GM21367 (cell line): ENCODE data around the gene JARID2.

Experiments
- ATAC-seq: cut with Tn5 transposase; IDR thresholded peaks from one replicate; pipeline ENCODE4 v1.9.1; 2021; ENCODE audit not compliant: unreplicated experiment

Gene JARID2

DNA sequence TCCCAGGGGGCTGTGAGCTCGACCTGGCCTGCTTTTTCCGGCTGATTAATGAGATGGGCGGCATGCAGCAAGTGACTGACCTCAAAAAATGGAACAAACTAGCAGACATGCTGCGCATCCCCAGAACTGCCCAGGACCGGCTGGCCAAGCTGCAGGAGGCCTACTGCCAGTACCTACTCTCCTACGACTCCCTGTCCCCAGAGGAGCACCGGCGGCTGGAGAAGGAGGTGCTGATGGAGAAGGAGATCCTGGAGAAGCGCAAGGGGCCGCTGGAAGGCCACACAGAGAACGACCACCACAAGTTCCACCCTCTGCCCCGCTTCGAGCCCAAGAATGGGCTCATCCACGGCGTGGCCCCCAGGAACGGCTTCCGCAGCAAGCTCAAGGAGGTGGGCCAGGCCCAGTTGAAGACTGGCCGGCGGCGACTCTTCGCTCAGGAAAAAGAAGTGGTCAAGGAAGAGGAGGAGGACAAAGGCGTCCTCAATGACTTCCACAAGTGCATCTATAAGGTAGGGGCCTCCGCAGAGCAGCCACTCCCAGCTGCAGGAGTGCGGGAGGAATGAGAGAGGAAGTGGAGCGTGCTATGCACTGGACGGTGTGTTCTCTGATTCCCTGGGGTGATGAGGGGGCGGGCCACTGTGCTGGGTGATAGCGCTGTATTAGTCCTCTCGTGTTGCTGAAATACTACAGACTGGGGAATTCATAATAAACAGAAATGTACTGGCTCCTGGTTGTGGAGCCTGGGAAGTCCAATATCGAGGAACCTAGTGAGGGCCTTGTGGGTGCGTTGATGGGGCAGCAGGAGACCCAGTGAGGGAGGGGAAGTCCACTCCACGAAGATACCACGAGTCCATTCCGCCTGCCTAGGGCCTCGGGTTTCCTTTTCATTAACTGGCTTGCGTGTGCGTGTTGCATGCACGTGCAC lies 255.3 kb downstream of the JARID2 start:
- ATAC-seq, result no peak

DNA sequence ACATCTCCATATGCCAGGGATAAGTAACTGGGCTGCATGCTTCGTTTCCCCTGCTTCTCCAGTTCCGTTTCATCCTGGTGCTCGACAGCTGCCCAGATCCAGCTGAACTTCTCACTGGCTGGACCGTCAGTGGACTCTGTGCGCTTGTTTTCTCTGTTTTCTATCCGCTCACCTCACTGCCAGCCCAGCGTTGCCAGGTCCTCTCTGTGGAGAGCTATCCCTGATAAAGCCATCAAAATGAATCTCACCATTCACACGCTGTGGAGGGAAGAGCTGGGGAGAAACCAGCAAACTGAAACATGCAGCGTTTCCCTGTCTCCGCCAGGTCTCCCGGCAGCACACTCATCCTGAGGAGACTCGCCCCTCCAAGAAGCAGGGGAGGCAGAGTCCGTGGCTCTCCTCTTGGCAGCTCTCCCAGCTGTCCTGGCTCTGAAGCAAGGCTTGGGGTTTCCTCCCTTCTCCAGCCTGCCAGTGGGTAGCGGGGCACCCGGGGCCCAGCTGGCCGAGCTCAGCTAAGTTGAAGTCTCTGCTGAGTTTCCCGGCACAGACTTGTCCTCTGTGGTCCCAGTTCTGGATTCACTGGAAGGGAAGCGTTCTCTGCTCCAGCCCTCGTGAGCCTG lies 256.1 kb downstream of the JARID2 start:
- no peak for ATAC-seq

DNA sequence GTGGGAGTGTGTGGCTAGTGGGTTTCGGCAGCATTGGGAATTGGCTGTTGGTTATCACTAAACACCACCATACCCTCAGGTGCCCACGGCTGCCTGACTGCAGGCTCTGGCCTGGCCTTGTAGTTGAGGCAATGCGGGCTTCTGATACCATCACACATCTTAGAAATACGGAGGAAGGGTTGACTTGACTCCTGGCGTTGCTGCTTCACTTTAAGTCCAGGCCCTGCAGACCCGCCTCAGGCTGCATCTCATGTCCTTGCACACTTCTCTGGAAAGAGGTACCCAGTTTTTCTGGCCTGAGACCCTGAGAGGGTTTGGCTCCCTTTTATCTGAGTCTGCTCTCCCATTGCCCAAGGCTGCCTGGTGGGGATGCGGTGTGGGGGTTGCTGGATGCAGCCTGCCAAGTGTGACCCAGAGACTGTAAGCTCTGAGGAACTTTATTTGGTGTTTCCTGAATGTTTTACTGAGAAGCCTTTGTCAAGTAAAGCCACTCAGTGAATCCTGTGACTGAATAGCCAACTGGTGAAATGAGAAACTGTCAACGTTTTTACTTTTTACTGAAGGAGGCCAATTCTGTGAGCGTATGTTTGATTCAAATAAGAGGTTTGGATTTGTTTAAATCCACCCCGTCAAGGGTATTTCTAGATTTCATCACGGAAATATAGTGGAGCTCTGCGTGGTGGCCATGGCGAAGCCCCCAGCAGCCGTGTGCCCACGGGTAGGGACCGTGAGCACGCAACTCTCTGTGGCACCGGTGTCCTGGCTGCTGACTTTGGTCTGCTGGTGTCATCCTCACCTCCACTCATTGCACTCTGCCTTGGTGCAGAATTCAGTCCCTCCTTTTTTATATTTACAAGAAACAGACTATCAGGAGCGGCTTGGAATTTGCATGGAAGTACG lies 256.8 kb downstream of the JARID2 start:
- no peak for ATAC-seq

DNA sequence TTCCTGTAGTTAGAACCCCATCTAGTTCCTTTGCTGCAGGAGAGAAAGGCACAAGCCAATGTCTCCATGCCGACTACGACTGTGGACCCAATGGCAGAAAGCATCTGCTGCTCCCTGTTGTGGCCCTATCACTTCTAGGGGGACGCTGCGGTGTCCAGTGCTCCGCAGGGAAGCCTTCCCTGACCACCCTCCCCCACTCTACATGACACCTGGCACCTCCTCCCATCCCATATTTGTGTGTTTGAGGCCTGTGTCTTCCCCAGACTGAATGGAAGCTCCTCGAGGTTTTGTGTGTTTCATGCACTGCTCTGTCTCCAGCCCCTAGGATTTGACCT lies 257.4 kb downstream of the JARID2 start:
- no peak for ATAC-seq

DNA sequence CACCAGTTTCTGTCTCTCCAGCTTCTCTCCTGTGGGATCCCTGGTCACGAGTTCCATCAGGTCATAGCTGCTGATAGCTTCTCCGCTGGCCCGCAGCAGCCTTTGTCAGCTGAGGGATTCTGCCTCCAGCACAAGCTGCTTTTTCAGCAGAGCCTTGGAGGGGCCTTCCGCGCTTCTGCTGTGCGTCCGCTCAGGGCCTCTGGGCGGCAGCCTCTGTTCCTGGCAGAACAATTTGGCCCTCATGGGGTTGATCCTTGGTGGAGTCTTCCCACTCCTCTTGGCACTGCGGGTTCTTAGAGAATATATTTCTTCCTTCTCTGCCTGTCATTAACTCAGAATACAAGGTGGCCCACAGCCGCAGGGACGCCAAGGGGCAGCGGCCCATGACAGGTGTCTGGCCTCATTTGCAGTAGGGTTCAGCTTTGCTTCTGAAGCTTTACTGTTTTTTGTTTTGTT lies 258.2 kb downstream of the JARID2 start:
- ATAC-seq, result no peak

DNA sequence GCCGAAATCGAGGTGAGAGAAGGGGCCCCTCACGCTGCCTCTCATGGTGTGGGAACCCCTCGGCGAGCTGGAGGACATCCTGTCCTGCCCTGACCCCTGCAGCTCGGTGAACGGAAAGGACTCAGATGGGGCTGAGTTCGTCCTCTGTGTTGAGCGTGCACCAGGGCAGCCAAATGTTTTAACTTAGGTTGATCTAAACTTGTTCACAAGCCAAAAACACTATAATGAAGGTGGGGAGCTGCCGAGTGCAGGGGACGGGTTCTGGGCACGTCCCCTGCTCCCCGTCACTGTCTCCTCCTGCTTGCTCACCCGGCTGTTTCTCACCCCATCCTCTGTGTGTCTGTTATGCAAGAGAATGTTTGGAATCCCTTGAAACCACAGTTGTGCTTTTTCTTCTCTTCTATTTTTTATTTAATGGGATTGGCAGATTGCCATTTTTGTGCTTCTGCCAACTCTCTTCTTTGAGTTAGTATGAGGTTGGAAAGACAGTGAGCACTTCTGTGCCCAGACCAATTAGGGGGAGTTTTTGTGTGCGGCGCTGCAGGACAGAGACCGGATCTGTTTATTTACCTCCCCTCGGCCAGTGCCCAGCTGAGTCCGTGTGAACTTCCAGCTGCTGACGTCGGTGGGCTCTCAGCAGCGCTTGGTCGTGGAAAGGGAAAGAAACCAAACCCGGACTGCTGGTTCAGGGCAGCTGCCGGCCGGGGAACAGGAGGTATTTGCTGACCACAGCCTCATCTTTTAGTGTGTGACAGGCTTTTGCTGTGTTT lies 258.9 kb downstream of the JARID2 start:
- no peak for ATAC-seq

DNA sequence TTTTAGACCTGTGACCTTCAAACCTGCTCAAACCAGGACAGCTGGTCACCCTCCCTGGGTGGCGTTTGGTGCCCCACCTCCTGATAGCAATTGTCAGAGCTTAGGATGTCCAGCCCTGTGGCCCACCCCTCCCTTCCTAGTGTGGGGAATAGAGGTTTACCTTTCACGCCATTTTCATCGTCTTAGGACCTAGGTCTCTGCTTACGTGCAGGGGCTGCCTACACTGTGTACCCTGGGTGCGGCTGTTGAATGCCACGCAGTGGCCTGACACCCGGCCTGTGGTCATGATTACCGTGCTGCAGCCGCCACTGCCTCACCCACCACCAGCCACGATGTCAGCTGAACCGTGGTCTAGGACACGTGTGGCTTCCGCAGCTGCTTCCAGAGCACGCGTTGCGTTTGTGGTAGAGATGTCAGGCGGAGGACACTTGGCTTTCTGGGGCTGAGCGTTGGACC lies 259.6 kb downstream of the JARID2 start:
- ATAC-seq, result no peak

DNA sequence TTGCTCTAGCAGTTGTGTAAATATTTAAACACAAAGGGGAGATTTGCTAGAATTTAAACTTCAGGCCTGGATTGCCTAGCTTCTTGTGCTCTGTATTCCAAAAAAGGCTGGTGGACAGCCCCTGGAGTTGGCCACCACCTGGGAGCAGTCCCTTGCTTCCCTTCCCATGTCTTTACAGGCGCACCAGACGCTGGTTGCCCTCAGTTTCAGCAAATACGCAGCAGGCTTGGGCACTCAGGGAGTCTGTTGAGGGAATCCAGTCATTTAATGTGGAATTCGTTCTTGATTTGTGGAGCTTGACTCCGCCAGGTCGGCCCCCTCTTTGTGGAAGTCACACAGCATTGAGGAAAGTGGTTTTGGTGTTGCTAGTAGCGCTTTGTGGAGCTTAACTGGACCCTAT lies 260.2 kb downstream of the JARID2 start:
- no peak for ATAC-seq

DNA sequence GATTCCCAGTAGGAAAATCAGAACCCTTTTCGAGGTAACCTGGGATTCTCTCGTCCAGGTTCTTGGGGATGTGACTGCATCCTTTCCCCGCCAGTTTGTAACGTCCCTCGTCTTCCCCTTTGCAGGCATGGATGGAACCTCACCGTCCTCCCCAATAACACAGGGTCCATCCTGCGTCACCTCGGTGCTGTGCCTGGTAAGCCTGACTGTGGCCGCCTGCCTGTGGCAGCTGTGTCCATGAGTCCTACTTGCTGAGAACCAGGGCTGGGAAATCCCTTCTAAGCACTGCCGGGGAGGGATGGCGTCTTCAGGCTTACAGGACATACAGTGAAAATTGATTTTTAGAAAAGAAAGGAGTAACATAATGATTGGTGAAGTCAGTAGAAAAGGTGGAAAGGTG lies 261.4 kb downstream of the JARID2 start:
- ATAC-seq, result no peak

DNA sequence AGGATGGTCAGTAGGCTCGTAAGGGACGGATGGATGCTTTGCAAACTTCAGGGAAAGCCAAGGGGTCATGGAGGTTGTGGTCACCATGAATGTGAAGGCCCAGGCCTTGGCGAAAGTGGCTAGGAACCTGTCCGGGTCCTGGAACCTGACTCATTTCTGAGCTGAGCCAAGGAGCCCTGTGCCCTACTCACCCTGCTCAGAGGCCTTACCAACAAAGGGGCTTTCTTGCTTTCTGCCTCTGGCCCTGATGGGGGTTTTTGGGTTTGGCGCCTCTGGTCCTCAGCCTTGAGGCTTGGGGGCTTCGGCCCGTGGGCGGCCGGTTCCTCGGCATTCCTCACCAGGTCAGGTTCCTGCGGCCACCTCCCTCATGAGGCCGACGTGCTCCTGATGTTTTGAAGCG lies 261.9 kb downstream of the JARID2 start:
- no peak for ATAC-seq

DNA sequence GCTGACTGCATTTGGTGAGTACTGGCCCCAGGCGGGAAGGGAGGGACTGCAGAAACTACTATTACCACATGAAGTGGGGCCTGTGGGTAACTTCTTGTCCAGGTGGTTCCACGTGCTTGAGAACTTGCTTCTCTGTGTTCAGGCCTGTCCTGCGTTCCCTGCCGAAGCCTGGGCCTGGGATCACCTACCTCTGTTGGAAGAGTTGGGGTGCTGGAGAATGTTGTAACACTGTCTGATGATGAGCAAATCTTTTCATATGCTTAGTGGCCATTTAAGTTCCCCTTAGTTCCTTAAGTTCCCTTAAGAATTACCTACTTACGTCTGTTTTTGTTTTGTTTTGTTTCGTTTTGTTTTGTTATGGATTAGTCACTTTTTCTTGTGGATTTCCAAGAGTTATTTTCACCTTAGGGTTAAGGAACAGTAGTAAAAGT lies 262.6 kb downstream of the JARID2 start:
- no peak for ATAC-seq

DNA sequence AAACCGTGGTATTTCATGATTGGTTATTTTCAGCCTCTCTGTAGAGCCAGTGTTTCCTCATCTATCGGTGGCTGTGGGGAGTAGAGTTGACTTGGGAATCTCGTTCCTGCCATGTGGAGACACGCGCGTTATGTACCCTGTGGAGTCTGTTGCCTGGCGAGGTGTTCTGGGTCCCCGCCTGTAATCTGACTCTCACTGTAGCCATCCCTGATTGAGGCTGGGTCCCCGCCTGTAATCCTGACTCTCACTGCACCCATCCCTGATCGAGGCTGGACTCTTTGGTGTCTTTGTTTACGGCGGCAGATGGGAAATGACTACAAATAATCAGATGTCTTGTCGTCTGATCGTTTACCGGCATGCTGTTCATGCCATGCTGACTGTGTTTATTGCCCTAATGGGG lies 263.1 kb downstream of the JARID2 start:
- ATAC-seq, result no peak

DNA sequence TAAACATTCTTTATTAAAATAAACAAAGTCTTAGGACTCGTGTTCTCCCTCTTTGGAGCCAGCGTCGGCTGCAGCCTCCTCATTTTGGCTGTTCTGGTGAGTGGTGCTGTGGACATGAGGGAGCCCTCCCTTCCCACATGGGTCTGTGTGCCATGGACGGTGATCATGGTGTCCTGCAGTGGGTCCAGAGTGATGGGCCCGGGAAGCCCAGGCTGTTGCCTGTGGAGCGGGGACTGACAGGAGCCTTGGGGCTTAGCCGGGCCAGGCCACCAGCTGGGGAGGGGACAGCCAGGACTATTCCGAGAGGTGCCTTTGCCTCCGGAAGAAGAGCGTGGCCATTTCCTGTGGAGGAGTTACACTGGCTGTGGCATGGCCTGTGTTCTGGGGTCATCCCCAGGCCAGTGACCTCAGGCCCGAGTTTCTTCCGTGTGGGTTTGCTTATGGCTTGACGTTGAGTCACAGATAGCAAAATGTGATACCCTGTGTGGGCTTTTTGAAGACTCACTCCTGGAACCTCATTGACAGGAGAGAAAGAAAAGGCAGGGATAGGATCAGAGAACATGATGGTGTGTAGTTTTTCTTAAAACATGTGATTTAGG lies 263.6 kb downstream of the JARID2 start:
- ATAC-seq, result no peak

DNA sequence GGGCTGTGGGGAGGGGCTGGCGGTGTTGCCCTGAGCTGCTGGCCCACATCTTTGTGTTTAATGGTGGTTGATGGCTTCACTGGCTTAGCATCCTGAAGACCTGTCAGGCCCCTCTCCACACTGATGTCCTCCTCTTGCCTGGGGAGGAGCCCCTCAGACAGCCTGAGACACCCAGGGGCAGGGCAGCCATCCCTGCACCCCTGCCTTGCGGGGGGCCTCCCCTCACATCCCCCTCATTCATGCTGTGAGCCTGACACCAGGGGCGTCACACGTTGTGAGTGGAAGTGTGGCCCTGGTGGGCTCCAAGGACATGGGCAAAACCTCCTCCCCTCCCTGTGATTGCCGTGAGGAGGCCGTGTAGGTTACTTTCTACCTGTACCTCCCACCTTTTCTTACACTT lies 264.3 kb downstream of the JARID2 start:
- no peak for ATAC-seq

DNA sequence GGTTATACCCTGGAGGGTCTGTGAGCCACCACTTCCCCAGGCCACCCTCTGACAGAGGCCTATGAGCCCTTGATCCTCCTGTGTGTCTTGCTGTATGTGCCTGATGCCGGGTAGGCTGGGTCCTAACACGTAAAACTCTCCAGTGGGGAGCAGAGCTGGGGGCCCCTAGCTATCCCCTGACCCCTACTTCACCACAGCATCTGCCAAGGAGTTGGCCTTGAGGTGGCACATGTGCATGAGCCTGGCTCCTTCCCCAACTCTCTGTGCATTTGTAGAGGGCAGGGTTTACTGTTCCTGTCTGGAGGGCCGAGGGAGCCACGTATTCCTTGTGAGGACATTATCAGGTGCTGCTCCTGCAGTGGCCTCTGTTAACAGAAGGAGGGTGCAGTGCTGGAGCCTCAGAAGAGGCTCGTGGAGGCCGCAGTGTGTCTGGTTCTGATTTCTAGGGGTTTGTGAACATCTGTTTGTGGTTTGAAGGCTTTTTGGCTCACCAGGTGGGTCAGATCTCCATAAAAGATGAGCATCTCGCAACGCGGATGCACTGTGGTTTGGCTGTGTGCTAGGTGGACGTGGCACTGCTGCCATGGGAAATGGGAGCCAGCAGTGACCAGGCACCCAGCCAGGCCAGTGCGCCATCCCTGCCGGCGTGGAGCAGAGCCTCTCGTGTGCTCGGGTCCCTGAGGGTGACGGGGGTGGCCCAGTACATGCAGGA lies 264.8 kb downstream of the JARID2 start:
- no peak for ATAC-seq

DNA sequence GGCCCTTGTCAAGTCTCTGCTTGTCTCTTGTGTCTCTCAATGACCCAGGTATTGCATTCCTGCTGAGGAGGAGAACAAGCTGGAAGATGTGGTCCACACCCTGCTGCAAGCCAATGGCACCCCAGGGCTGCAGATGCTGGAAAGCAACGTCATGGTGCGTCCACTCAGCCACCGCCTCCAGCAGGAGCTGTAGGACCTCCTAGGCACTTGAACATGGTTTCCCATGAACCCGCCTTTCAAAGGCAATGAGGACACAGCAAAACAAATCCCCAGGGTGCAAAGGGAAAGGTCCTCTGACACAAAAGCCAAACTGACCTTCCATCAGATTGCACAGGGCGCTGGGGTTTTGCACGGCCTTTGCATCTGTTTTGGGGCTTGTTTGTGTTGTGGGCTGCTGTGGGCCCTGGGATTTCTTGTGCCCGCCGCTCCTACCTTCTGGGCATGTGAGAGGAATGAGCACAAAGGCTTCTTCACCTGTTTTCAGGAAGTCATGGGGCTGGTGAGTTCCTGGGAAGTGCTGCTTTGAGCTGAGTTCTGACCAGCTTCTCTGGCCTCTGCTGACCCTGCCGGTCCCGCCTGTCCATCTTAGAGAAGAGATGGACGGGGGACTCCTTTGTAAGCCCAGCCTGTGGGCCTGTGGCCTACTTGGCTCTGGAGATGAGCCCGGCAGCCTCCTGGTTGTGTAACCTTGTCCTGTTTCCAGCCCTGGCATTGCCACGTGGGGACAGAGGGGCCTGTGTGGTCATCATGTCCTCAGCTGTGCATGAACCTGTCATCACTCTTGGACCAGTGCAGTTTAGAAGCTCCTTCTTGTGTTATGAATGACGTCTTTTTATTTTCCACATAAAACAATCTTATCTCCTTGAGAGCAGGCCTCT lies 265.6 kb downstream of the JARID2 start:
- ATAC-seq, result no peak

DNA sequence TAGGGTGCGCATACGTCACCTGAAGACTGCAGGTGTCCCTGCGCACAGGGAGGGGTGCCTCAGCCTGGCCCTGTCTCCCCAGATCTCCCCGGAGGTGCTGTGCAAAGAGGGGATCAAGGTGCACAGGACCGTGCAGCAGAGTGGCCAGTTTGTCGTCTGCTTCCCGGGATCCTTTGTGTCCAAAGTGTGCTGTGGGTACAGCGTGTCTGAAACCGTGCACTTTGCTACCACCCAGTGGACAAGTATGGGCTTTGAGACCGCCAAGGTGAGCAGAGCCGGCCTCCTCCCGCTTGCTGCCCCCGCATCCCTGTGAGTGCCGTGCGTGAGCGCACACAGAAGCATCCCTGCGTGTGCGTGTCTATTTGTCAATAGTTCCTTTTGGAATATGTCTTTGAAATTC lies 266.3 kb downstream of the JARID2 start:
- ATAC-seq, result no peak

DNA sequence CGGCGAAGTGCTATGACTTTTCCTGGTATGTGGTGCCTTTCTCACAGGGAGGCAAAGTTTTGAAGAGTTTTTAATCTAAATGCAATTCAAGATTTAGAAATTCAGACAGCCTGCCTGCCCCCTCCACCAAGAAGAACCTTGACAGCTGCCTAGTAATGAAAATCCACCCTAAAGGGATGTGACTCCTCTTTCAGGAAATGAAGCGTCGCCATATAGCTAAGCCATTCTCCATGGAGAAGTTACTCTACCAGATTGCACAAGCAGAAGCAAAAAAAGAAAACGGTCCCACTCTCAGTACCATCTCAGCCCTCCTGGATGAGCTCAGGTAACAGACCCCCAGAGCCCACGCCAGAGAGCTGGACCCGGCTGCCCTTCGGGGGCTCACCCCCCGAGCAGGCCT lies 266.9 kb downstream of the JARID2 start:
- ATAC-seq, result no peak
